Omental fat pad (tissue), 4 donors: ENCODE data around the gene COX5B. TPM values are rescaled to one million over a fixed set of nuclear protein-coding genes. Genes with fewer than 3 reads are reported as not detected.
"Not testable (repeated sequence)": the region's sequence is repeated elsewhere in the genome, so short reads cannot be mapped to it uniquely, and the experiment has no call there.

Experiments
- ATAC-seq: fragments of 150-250 bp; one replicate; pipeline ENCODE4 v1.9.1; 2016; ENCODE audit warnings: mild to moderate bottlenecking, moderate library complexity; ENCODE audit not compliant: low FRiP score
- DNase-seq: peaks from one replicate; pipeline ENCODE4 v3.0.0-alpha.2; 2019; ENCODE audit warnings: low spot score
- total RNA-seq, 4 donors: library from RNA; depleted of rRNA; stranded (reverse); fragments of >200 nt; gene quantifications; one replicate each; pipeline ENCODE4 v1.1.0, GENCODE V29; 2016
- TF ChIP-seq, protein P1 (sequence below), 3 donors: fragments of 450-650 bp; IDR thresholded peaks; one replicate each; pipeline ENCODE4 v1.5.1; 2016 to 2017; ENCODE audit warnings: antibody characterized with exemption in 3 of 3, mild to moderate bottlenecking in 3 of 3, moderate library complexity in 2 of 3

The COX5B gene, protein sequence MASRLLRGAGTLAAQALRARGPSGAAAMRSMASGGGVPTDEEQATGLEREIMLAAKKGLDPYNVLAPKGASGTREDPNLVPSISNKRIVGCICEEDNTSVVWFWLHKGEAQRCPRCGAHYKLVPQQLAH
- total RNA-seq: 100 to 1,000 TPM; 204 to 415 (median 362) TPM

GRCh38 chr2:97645695-97646629 lies at the start of gene COX5B:
COX5B (plus strand) TSS chr2:97646062; CDS start chr2:97646087, 25 bp downstream.
- DNase-seq (peak; percentile 95), ATAC-seq (peak; percentile 100)
- TF ChIP-seq, protein P1, sequence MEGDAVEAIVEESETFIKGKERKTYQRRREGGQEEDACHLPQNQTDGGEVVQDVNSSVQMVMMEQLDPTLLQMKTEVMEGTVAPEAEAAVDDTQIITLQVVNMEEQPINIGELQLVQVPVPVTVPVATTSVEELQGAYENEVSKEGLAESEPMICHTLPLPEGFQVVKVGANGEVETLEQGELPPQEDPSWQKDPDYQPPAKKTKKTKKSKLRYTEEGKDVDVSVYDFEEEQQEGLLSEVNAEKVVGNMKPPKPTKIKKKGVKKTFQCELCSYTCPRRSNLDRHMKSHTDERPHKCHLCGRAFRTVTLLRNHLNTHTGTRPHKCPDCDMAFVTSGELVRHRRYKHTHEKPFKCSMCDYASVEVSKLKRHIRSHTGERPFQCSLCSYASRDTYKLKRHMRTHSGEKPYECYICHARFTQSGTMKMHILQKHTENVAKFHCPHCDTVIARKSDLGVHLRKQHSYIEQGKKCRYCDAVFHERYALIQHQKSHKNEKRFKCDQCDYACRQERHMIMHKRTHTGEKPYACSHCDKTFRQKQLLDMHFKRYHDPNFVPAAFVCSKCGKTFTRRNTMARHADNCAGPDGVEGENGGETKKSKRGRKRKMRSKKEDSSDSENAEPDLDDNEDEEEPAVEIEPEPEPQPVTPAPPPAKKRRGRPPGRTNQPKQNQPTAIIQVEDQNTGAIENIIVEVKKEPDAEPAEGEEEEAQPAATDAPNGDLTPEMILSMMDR (IDR thresholded peaks at IDR 0.05): no peak

DNA sequence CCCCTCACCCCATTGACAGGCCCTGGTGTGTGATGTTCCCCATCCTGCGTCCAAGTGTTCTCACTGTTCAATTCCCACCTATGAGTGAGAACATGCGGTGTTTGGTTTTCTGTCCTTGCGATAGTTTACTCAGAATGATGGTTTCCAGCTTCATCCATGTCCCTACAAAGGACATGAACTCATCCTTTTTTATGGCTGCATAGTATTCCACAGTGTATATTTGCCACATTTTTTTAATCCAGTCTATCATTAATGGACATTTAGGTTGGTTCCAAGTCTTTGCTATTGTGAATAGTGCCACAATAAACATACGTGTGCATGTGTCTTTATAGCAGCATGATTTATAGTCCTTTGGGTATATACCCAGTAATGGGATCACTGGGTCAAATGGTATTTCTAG lies 49.7 kb upstream of the COX5B start:
- ATAC-seq, DNase-seq: not testable (repeated sequence)

- not testable (repeated sequence) for DNase-seq, ATAC-seq
These were observed 44.3 kb upstream of the COX5B start for GRCh38 chr2:97601537-97601936.

- not testable (repeated sequence) for DNase-seq, ATAC-seq
These were observed 40.8 kb upstream of the COX5B start for GRCh38 chr2:97605109-97605508.

DNA sequence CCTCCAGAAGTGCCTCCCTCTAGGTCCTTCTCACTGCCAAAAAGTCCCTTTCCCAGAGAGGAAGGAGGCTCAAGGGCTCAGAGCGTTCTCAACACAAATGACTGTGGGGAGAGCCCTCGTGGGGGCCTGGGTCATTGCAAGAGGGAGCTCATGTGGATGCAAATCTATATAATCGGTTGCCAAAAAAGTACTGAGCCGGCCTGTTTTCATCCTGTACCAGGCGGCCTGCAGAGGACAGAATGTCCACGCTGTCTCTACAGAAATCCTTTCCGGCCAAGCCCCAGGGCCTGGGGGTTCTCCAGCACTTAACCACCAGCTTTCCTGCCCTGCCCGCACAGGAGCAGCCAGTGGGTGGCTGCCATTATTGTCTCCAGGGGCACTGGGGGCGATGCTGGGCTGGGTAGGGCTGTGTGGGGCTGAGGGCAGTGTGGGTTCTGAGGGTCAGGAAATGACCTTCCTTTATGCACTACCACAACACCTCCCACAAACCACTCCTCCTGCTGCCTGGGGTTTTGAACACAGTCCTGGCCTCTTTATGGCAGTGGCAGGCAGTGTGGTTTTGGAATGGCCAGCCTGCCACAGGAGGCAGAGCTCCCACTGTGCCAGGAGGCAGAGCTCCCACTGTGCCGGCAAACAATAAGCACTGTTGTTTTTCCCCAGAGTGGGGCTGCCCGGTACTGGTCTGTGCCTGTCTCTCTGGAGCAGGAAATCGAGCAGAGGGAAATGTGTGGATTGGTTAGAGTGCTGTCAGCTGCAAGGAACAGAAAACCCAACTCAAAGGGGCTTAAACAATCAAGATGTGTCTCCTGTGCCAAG lies 40.1 kb upstream of the COX5B start:
- DNase-seq, ATAC-seq: not testable (repeated sequence)

- DNase-seq, ATAC-seq: not testable (repeated sequence)
These were observed 37.1 kb upstream of the COX5B start for GRCh38 chr2:97608745-97609144.

GRCh38 chr2:97611895-97612294 lies 34.0 kb upstream of the COX5B start:
- not testable (repeated sequence) for DNase-seq, ATAC-seq

DNA sequence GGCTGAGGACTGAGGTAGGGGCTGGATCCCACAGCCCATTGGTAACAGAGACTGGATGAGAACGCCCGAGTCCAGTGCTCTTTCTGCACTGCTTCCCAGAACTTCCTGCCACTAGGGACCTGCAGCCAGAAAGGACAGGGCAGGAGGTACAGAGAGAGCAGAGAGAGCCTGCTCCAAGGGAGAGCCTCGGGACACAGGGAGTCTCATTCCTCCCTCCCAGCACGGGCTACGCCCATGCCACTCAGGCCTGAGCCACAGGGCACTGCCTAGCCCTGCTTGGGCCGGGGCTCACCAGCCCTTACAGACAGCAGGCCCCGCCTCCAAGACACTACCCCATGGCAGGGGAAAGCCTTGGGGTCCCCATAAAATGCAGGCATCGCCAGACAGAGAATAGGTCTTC lies 30.1 kb upstream of the COX5B start:
- DNase-seq, ATAC-seq: not testable (repeated sequence)

DNA sequence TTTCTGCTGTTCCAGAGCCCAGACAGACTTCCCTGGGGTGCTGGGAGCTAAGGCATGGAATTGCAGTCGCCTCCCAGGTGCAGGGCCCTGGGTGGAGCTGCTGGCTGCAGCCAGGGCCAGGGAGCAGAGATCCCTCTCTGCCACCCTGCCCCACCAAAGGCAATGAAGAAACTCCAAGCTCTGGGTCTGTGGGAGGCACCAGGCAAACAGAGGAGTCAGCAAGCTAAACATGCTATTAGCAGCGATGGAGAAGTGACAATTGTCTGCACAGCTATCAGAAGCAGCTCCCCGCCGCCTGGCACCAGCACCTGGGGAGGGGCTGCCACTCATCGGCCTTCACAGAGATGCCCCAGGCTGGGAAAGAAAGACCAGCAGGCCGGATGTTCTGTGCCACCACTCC lies 28.0 kb upstream of the COX5B start:
- TF ChIP-seq, protein P1 (IDR thresholded peaks at IDR 0.05): no peak
- DNase-seq: no peak
- no peak for ATAC-seq

DNA sequence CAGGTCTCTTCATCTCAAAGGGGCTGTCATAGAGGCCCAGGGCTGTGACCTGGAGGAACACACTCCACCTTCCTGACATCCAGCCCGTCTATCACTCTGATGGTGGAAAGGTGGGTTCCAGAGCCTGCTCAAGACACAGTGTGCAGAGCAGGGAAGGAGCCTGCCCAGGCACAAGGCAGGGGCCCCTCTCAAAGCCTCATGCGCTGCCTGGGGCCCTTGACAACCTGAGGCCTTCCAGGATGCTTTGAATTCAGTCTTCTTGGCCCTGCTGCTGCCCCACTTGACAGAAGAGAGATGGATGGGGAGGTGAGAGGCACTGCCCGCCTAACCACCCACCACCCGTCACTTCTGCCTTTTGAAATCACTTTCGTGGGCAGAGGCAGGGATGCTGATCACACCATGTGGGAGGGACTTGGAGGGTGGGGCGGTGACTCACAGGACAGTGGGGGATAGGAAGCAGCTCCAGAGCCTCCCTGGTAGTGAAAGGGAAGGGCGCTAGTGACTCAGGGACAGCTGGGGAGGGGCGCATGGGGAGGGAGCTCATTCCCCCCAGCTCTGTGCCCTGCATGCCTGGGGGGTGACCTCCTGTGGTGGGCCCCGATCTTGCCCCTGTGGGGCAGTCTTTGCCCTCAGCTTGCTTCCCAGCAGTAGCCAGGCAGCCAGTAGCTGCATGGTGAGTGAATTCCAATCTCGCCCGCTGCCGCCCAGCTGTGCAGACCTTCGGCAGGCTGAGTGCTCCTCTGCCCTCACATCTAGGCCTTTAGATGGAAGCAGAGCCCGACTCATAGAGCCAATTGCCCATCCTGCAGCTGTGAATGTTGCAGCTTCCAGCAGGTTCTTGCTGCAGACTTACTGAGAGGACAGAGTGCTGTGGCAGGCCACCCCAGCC lies 26.7 kb upstream of the COX5B start:
- DNase-seq: not testable (repeated sequence)
- peak; percentile 96 for ATAC-seq

GRCh38 chr2:97620492-97620891 lies 25.4 kb upstream of the COX5B start:
- ATAC-seq, DNase-seq: not testable (repeated sequence)

- ATAC-seq, DNase-seq: not testable (repeated sequence)
These were observed 22.9 kb upstream of the COX5B start for GRCh38 chr2:97622976-97623375.

GRCh38 chr2:97625354-97626048 lies 20.4 kb upstream of the COX5B start:
- not testable (repeated sequence) for DNase-seq, ATAC-seq

- ATAC-seq, DNase-seq: not testable (repeated sequence)
These were observed 19.8 kb upstream of the COX5B start for GRCh38 chr2:97626049-97626430.
